GM12801 (cell line): ENCODE results near the gene OR8B3.

ENCODE experiments used
- CTCF ChIP-seq: IDR thresholded peaks from one replicate; pipeline ENCODE4 v1.5.1; 2011; ENCODE audit warnings: control low read depth; ENCODE audit not compliant: insufficient read length; ENCODE audit errors: extremely low read depth

Gene OR8B3

GRCh38 chr11:124440608-124441007, 41.8 kb upstream of the OR8B3 start:
- TF ChIP-seq CTCF, result no peak

GRCh38 chr11:124434699-124435098, 35.9 kb upstream of the OR8B3 start:
- no peak for TF ChIP-seq CTCF

- no peak for TF ChIP-seq CTCF
Measured at GRCh38 chr11:124429599-124429998, 30.8 kb upstream of the OR8B3 start.

GRCh38 chr11:124424384-124424921, 25.6 kb upstream of the OR8B3 start, which contains the start of gene OR8B4:
Gene OR8B4, minus strand, starts transcription at chr11:124424871. Its CDS starts 0 bp downstream, at chr11:124424871.
- no peak for TF ChIP-seq CTCF

GRCh38 chr11:124421043-124421442, 22.2 kb upstream of the OR8B3 start:
- TF ChIP-seq CTCF, result no peak

- TF ChIP-seq CTCF, result no peak
Measured at GRCh38 chr11:124415356-124415923, 16.6 kb upstream of the OR8B3 start.

GRCh38 chr11:124409906-124410305, 11.1 kb upstream of the OR8B3 start:
- TF ChIP-seq CTCF, result no peak
